Uterus (tissue), 2 donors: ENCODE data around the gene CCM2.

Experiments used
- CTCF ChIP-seq, 4 experiments: fragments of 200-600 bp in 2 of 4; fragments of 450-650 bp in 2 of 4; sonication (generic) in 2 of 4; IDR thresholded peaks; one replicate each; pipeline ENCODE4 v1.5.1; 2016 to 2019; ENCODE audit warnings: antibody characterized with exemption in 4 of 4, mild to moderate bottlenecking in 2 of 4, moderate library complexity in 1 of 4
- POLR2A ChIP-seq, 2 donors: fragments of 450-650 bp; IDR thresholded peaks; one replicate each; pipeline ENCODE4 v1.6.1; 2016; ENCODE audit warnings: antibody characterized with exemption in 2 of 2, mild to moderate bottlenecking in 1 of 2, moderate library complexity in 1 of 2

DNA sequence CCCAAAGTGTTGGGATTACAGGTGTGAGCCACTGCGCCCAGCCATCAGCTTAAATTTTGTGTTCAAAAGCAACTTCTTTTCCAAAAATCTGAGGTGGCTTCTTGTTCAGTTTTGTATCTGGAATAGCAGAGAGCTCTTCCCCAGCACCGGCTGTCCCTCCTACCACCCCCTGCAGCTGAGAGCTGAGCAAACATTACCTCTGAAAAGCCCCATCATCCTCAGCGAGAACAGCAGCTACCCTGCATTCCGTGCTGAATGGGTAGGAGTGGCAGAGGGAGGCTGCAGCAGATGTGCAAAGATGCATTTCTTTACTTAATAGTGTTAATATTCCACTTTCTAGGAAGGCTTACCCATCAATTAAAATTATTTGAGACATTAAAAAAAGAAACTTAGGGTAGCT, 31.8 kb downstream of the CCM2 start:
- no peak for TF ChIP-seq CTCF (IDR thresholded peaks at IDR 0.05)
- no peak for TF ChIP-seq POLR2A (IDR thresholded peaks at IDR 0.05)
